H1 (cell line): Measurements from ENCODE around the gene CUBN. TPM values are rescaled to one million over a fixed set of nuclear protein-coding genes. Genes with fewer than 3 reads are reported as not detected.

Experiments used
- ATF3 ChIP-seq: IDR thresholded peaks from 2 replicates; pipeline ENCODE4 v1.6.1; 2011; ENCODE audit warnings: low read depth, mild to moderate bottlenecking, low read length; ENCODE audit not compliant: insufficient read depth
- RAD21 ChIP-seq, 2 experiments: IDR thresholded peaks in 1 of 2; conservative IDR thresholded peaks in 1 of 2; 2 replicates each; pipeline ENCODE4 v1.6.1; 2011; ENCODE audit warnings: low read depth in 2 of 2, low read length in 2 of 2, improper control_type of control experiment in 1 of 2, inconsistent platforms in 1 of 2, mild to moderate bottlenecking in 1 of 2, moderate library complexity in 1 of 2
- polyA plus RNA-seq, 7 experiments: library from polyadenylated mRNA; depleted of rRNA in 3 of 7; stranded (reverse) in 5 of 7; unstranded in 2 of 7; fragments of >200 nt in 5 of 7; fragments of 200-250 nt in 2 of 7; gene quantifications; 1 replicate in 5 of 7; 2 replicates in 1 of 7; 4 replicates in 1 of 7; pipeline versions ENCODE4 v1.2.1 to v1.2.3, GENCODE V29; 2011 to 2013; ENCODE audit warnings: missing spikeins in 2 of 7, mixed read lengths in 2 of 7
- total RNA-seq: library from RNA; stranded (reverse); fragmentation: NEBNext Ultra II Directional; extraction: Animal tissue kit (Norgen Biotek cat#: 25700); gene quantifications from 2 replicates; pipeline ENCODE4 v1.2.1, GENCODE V29; 2021

Gene CUBN
- total and polyA plus RNA-seq, 2 of the 8 experiments (the other 6 are each of a cell fraction or from before 2014, with no cell fraction given): 0.04 to 0.08 TPM

- TF ChIP-seq ATF3: no peak
- TF ChIP-seq RAD21 (IDR thresholded peaks at IDR 0.05 in 1 of 2, conservative IDR thresholded peaks at IDR 0.05 in 1 of 2; ENCODE audit: low read depth in 2 of 2, low read length in 2 of 2): no peak
These were observed 331.0 kb downstream of the CUBN start (continued) for GRCh38 chr10:16798571-16798970.
